CD4-positive, alpha-beta T cell treated with Interferon alpha-2 for 1 hour (primary cell): ENCODE data around the gene PPIP5K1.
"Not testable (repeated sequence)": the region's sequence is repeated elsewhere in the genome, so short reads cannot be mapped to it uniquely, and the experiment has no call there.

Experiments
- DNase-seq, 2 donors: peaks; one replicate each; pipeline ENCODE4 v3.0.0-alpha.2; 2020 to 2022

Gene PPIP5K1

DNA sequence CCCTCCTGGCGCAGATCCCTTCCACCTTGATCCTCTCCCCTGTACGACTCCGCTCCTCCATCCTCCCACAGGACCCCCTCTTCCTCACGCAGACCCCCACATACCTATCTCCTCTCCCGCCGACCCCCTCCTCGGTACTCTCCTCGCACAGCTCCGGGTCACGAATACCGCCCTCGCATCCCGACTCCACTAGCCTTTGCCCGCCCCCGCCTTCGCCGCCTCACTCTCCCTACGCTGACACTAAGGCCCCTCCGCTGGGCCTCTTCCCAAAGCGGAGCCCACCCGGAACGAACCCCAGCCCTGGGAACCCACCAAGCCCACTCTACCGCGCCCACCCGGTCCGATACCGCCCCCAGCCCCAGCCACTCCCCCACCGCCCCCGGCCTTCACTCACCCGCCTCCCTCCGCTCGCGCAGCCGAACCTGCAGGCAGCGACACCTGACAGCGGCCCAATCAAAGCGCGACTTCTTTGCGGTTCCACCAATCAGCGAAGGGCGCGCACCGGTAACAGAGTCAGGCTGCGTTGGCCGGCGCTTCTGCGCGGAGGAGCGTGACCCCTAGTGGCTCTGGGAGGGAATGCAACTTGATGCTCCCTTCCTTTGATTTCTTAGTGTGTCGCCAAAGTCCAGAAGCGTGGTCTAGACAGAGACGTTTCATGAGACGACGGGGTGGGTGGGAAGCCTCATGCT is at the start of gene PPIP5K1:
PPIP5K1 (minus strand) TSS at position 431 of the 689 bp plus-strand sequence. CDS start 5,704 bp downstream, outside the sequence.
- DNase-seq = not testable (repeated sequence)

DNA sequence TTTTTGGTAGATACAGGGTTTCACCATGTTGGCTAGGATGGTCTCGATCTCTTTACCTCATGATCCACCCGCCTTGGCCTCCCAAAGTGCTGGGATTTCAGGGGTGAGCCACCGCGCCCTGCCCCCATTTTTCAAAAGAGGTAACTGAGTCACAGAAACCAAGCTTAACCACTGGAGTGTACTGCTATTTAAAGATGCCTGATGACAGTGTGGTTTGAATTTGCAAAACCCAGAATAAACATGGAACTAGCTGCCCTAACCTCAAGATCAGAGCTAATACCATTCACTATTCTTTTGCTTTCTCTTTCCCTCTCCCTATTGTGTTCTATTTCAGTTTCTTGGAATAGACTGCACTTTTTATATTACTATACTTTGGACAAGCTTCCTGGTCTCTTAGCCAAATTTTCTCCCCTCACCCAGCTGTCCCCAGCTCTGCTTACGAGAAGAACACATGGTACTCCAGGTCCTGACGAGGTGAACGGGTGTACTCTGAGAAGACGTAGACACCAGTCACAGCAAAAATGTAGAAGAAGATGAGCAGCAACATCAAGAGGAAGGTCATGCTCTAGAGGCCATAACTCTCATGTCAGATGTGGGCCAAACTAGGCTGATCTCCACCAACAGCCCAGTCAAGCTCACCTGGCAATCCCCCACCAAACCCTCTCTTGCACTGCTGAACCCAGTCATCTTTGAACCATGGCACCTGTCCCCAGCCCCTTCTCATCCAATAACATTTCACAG is 48.6 kb upstream of the PPIP5K1 start:
- DNase-seq = not testable (repeated sequence)

DNA sequence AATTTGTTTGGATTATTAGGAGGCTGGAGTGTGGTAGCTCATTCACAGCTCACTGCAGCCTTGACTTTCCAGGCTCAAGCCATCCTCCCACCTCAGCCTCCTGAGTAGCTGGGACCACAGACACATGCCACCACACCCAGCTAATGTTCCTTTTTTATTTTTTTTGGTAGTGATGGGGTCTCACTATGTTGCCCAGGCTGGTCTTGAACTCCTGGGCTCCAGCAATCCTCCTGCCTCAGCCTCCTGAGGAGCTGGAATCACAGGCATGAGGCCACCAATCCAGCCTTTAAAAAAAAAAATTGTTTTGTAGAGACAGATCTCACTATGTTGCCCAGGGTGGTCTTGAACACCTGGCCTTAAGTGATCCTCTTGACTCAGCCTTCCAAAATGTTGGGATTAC is 36.9 kb upstream of the PPIP5K1 start:
- DNase-seq = not testable (repeated sequence)

GRCh38 chr15:43625106-43625505 is 35.1 kb upstream of the PPIP5K1 start:
- no peak for DNase-seq

- not testable (repeated sequence) for DNase-seq
Measured at GRCh38 chr15:43622068-43622799, 32.2 kb upstream of the PPIP5K1 start.

DNA sequence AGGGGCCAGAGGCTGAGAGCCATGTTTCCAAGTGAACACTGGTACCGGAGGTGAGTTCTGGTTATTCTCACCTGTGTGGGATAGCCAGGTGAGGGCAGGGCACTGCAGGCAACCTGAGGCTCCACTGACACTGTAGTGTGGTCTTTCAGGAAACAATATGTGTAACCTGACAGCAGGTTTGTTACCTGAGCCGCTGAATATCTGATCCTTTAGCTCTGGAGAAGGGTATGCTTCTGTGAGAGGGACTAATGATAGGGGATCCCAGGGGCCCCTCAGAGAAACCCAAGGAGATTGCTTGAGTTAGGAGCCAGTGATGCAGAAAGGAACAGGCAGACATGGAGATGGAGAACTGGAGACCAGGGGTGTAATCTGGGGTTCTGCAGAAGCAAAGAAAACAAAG is 28.7 kb upstream of the PPIP5K1 start, which contains the start of gene STRC:
STRC (minus strand) TSS at position 101 of the 400 bp plus-strand sequence; CDS start at position 23, 78 bp downstream.
- not testable (repeated sequence) for DNase-seq

DNA sequence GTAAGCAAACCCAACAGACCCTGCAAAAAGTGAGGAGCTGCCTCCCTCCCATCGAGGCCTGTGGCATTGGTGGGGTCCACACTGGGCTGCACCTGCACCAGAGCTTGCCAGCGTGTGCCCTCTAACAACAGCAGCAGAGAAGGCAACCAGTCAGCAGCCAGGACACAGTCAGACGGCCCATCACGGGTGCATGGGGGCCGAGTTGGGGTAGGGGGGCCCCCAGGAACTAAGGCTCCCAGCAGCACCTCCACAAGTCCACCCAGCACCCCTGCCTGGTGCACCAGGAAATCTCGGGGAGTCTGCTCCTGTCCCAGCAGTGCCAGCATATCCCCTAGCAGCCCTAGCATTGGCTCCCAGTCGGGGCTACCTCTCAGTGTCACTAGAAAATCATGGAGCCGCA is 27.7 kb upstream of the PPIP5K1 start:
- DNase-seq = not testable (repeated sequence)

- not testable (repeated sequence) for DNase-seq
Measured at GRCh38 chr15:43602233-43602632, 12.2 kb upstream of the PPIP5K1 start.

DNA sequence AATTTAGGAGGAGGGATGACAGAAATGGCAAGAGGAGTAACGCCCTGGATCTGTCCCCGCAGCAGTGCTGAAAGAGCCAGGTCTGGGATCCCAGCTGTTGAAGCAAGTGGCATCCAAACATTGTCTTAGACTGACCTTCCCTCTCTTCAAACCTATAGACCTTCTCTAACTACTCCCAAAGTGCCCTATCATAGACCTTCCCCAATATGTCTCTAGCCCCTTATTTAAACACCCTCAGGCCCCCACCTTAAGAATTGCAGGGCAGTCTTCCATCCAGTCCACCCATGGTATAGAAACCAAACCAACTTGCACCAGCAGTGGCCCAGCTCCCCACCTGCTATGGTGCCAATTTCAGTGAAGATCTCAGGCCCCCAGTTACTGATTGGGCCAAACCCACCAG is 10.2 kb upstream of the PPIP5K1 start:
- not testable (repeated sequence) for DNase-seq

DNA sequence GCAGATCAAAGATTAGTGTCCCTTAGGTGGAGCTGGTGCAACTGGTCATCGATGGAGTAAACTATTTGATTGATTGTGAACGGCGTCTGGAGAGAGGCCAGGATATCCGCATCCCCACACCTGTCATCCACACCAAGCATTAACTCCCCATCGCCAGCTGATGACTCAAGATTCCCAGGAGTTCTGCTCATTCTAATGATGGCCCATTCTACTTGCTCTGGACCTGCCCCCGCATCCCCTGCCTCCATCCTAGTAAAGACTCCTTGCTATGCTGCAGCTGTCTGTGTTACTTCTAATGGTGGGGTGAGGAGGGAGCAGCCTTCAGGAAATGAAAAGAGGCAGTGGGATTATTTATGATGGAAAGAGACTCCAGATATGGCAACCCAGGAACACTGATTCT is 9.1 kb upstream of the PPIP5K1 start:
- DNase-seq = not testable (repeated sequence)

GRCh38 chr15:43593328-43594190 is 3.6 kb upstream of the PPIP5K1 start, which contains the start of gene CKMT1B:
TSS of gene CKMT1B (plus strand) at chr15:43594027. CDS start at chr15:43594219, 192 bp downstream.
- DNase-seq = not testable (repeated sequence)

GRCh38 chr15:43592841-43593240 is 2.8 kb upstream of the PPIP5K1 start:
- DNase-seq = not testable (repeated sequence)

DNA sequence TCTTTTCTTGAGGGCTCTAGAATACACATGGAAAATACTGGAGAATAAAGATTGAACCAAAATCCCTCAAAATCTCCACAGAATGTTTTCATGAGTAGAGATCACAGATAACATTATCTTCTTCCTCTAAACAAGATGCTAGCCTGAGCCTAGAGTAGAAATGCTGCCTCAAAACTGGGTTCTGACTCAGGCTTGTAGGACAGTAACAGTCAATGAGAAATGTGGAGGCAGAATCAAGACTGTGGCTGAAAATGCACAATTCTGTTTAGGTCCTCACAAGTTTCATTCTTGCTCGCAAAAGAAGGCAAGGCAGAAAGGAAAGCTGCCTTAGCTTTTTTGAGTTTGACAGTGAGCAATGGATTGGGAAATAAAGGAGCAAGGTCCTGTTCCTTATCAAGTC is 15.4 kb downstream of the PPIP5K1 start:
- not testable (repeated sequence) for DNase-seq

DNA sequence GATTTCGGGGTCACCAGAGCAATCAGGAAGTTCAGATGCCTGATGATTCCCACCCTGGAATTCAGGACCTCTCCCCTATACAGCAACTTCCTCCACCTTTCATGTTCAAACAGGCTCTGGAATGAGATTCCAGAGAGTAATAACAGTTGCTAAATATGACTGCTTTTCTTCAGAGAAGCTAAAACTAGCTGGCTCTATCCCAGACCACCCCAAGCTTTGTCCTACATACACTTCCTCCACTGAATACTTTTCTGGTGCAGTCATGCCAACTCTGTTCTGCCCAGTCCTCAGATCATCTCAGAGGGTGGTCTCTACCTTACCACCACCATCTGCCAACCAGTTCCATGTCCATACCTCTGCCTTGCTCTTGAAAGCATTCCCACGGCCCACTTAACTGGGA is 23.4 kb downstream of the PPIP5K1 start:
- not testable (repeated sequence) for DNase-seq

GRCh38 chr15:43563793-43564192 is 26.2 kb downstream of the PPIP5K1 start:
- DNase-seq = not testable (repeated sequence)

DNA sequence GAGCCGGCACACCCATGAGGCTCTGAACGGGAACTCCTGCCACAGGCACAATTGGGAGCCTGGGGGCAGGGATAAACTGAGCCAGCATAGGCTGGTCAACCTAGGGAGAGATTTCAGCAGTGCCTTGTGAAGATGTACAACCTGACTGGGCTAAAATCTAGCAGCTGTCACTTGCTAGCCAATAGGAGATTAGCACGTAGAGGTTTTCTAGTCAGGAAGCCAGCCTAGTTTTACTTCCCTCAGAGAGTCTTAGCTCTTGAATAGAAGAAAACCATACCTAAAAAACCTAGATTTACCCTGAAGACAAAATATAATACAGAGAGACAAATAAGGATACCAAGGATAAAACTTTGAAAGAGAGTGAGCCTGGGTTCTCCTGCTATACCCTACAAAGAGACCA is 27.3 kb downstream of the PPIP5K1 start:
- not testable (repeated sequence) for DNase-seq

- DNase-seq = no peak
Measured at GRCh38 chr15:43552986-43553385, 37.0 kb downstream of the PPIP5K1 start.

- DNase-seq = no peak
Measured at GRCh38 chr15:43552256-43552655, 37.8 kb downstream of the PPIP5K1 start.

DNA sequence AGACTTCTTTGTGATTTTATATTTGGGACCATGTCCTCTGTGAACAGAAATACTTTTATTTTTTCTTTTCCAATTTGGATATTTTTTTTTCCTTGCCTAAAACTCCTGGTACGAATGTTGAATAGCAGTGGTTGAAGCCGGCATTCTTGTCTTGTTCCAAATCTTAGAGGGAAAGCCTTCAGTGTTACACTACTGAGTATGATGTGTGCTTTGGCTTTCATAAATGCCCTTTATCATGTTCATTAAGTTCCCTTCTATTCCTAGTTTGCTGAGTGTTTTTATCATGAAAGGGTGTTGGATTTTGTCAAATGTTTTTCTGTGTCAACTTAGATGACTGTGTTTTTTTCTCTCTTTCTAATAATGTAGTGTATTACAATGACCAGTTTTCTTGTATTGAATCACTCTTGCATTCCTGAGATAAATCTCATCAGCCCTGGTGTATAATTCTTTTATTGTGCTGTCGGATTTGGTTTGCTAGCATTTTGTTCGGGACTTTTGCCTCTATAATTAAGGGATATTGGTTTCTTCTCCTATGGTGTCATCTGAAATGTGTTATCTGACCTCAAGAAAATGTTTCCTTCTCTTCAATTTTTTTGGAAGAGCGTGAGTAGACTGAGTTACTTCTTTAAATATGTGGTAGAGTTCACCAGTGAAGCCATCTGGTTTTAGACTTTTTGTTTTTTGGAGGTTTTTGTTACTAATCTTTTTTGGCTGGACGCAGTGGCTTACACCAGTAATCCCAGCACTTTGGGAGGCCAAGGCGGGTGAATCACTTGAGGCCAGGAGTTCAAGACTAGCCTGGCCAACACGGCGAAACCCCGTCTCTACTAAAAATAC is 39.3 kb downstream of the PPIP5K1 start:
- DNase-seq = no peak

- no peak for DNase-seq
Measured at GRCh38 chr15:43547539-43547938, 42.5 kb downstream of the PPIP5K1 start.

DNA sequence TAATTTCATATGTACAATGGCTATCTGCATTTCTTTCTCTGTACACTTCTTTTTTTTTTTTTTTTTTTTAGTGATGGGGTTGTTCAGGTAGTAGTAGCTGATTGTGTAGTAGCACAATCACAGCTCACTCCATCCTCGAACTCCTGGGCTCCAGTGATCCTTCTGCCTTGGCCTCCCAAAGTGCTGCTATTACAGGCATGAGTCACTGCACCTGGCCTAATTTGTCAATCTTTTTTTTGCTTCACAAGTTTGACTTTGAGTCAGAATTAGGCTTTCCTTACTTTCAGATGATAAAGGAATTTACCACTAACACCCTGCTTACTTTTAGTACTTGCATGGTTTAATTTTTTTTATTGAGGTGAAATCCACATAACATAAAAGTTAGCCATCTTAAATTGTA is 44.6 kb downstream of the PPIP5K1 start:
- no peak for DNase-seq
